Left lung (tissue), 10 donors: Measurements from ENCODE around the gene GALNS. TPM values are rescaled to one million over a fixed set of nuclear protein-coding genes. Genes with fewer than 3 reads are reported as not detected.

Source experiments
- ATAC-seq: fragments of 200-7000 bp; cut with Tn5 transposase; one replicate; pipeline ENCODE4 v1.9.1; 2020; ENCODE audit warnings: moderate library complexity
- DNase-seq, 4 donors: peaks; one replicate each; pipeline ENCODE4 v3.0.0-alpha.2; 2013 to 2020
- H3K27ac ChIP-seq, 2 donors: fragments of 200-600 bp; sonication (generic) in 1 of 2; one replicate each; pipeline versions ENCODE4 v1.5.0 to v1.8.0; 2020 to 2021
- H3K27me3 ChIP-seq, 2 donors: fragments of 200-600 bp; sonication (generic) in 1 of 2; one replicate each; pipeline versions ENCODE4 v1.5.0 to v1.8.0; 2020 to 2021
- H3K36me3 ChIP-seq, 2 donors: fragments of 200-600 bp; sonication (generic) in 1 of 2; one replicate each; pipeline versions ENCODE4 v1.5.0 to v1.8.0; 2020 to 2021
- H3K4me1 ChIP-seq, 2 donors: fragments of 200-600 bp; one replicate each; pipeline ENCODE4 v1.8.0; 2021
- H3K4me3 ChIP-seq, 2 donors: fragments of 200-600 bp; sonication (generic) in 1 of 2; one replicate each; pipeline versions ENCODE4 v1.5.0 to v1.8.0; 2020 to 2021; ENCODE audit warnings: mild to moderate bottlenecking in 1 of 2
- H3K9me3 ChIP-seq, 2 donors: fragments of 200-600 bp; sonication (generic) in 1 of 2; one replicate each; pipeline versions ENCODE4 v1.5.0 to v1.8.0; 2020 to 2021
- CTCF ChIP-seq, 2 donors: fragments of 200-600 bp; sonication (generic) in 1 of 2; IDR thresholded peaks; one replicate each; pipeline versions ENCODE4 v1.5.0 to v1.8.0; 2021; ENCODE audit warnings: antibody characterized with exemption in 2 of 2
- intact Hi-C, 2 donors: fragments of 100-400 bp; cut with DNase I; formaldehyde crosslinking; loops; one replicate each; pipeline versions ENCODE4 v1.11.2 to v1.14.2; 2022
- polyA plus RNA-seq, 6 donors: library from polyadenylated mRNA; unstranded; fragments of 120-200 nt; gene quantifications; one replicate each; pipeline ENCODE4 v1.2.1, GENCODE V29; 2013; ENCODE audit not compliant: insufficient read length in 6 of 6
- total RNA-seq, 2 donors: library from RNA; stranded (reverse); fragmentation: NEBNext Ultra II Directional; extraction: Animal tissue kit (Norgen Biotek cat#: 25700); gene quantifications; one replicate each; pipeline ENCODE4 v1.2.1, GENCODE V29; 2021
- donor health status: DM: no; HTN: yes; CAD: no.
- donor health status: DM: no; HTN: no; CAD: no.

GALNS gene
- total and polyA plus RNA-seq, 8 donors, result 23.8 to 46.5 (median 31.9) TPM

GRCh38 chr16:88803264-88803987 is 53.3 kb downstream of the GALNS start, which contains the start of gene CDT1:
CDT1 (plus strand) TSS chr16:88803789; CDS start chr16:88803832, 43 bp downstream.
- H3K36me3 ChIP-seq, result peaks cover 0 to 13% of the 10 kb centered on the region in 2 donors
- H3K9me3 ChIP-seq, result no peaks in the 10 kb centered on the region
- TF ChIP-seq CTCF (IDR thresholded peaks at IDR 0.05), result no peak
- H3K27ac ChIP-seq, result peak within 1 kb of the TSS; percentile 42 to 84
- H3K4me3 ChIP-seq, result peak within 1 kb of the TSS; percentile 45 to 73
- H3K27me3 ChIP-seq, result peaks cover 0 to 8% of the 10 kb centered on the region in 2 donors
- intact Hi-C loops, result no loop called here
- DNase-seq, result peak; percentile 82 to 96 (median 90)
- ATAC-seq, result peak; percentile 74
- peaks cover 6 to 43% of the 10 kb centered on the region in 2 donors for H3K4me1 ChIP-seq

GRCh38 chr16:88800277-88800592 is 56.5 kb downstream of the GALNS start:
- peaks cover 0 to 8% of the 10 kb centered on the region in 2 donors for H3K27me3 ChIP-seq
- H3K4me3 ChIP-seq, result no peak overlapping the region
- peaks cover 6 to 42% of the 10 kb centered on the region in 2 donors for H3K4me1 ChIP-seq
- intact Hi-C loops, result no loop called here
- H3K36me3 ChIP-seq, result no peaks in the 10 kb centered on the region
- DNase-seq (no peak), ATAC-seq (no peak)
- no peaks in the 10 kb centered on the region for H3K9me3 ChIP-seq
- TF ChIP-seq CTCF (IDR thresholded peaks at IDR 0.05), result no peak
- no peak overlapping the region for H3K27ac ChIP-seq

- TF ChIP-seq CTCF (IDR thresholded peaks at IDR 0.05), result no peak
- intact Hi-C loops, result no loop called here
- Histone ChIP-seq H3K9me3 (no peaks in the 10 kb centered on the region), H3K27me3 (peaks cover 0 to 8% of the 10 kb centered on the region in 2 donors), H3K36me3 (no peaks in the 10 kb centered on the region), H3K4me1 (peaks cover 2 to 42% of the 10 kb centered on the region in 2 donors), H3K4me3 (no peak overlapping the region), H3K27ac (no peak overlapping the region)
- no peak for DNase-seq
- ATAC-seq, result no peak
These were observed 57.0 kb downstream of the GALNS start for GRCh38 chr16:88799569-88800276.

- Histone ChIP-seq H3K27ac (no peak overlapping the region), H3K36me3 (no peaks in the 10 kb centered on the region), H3K27me3 (peaks cover 0 to 4% of the 10 kb centered on the region in 2 donors), H3K4me1 (peaks cover 0 to 42% of the 10 kb centered on the region in 2 donors), H3K9me3 (no peaks in the 10 kb centered on the region), H3K4me3 (no peak overlapping the region)
- no peak for ATAC-seq
- intact Hi-C loops, result no loop called here
- DNase-seq, result no peak
- no peak for TF ChIP-seq CTCF (IDR thresholded peaks at IDR 0.05)
These were observed 57.8 kb downstream of the GALNS start for GRCh38 chr16:88798772-88799455.

GRCh38 chr16:88798073-88798472 is 58.7 kb downstream of the GALNS start:
- ATAC-seq (no peak), DNase-seq (no peak)
- peaks cover 0 to 12% of the 10 kb centered on the region in 2 donors for H3K27me3 ChIP-seq
- H3K4me3 ChIP-seq, result no peak overlapping the region
- H3K9me3 ChIP-seq, result no peaks in the 10 kb centered on the region
- no peak for TF ChIP-seq CTCF (IDR thresholded peaks at IDR 0.05)
- peaks cover 0 to 46% of the 10 kb centered on the region in 2 donors for H3K4me1 ChIP-seq
- no peaks in the 10 kb centered on the region for H3K36me3 ChIP-seq
- intact Hi-C loops, result no loop called here
- H3K27ac ChIP-seq, result no peak overlapping the region
